Testis (tissue), 3 donors: ENCODE data around the gene PCDHB14. TPM values are rescaled to one million over a fixed set of nuclear protein-coding genes. Genes with fewer than 3 reads are reported as not detected.

ENCODE experiments used
- DNase-seq: peaks from one replicate; pipeline ENCODE4 v3.0.0-alpha.2; 2019
- H3K27ac ChIP-seq, 2 donors: fragments of 200-600 bp; sonication (generic); one replicate each; pipeline ENCODE4 v1.5.1; 2019
- H3K27me3 ChIP-seq: fragments of 200-600 bp; sonication (generic); one replicate; pipeline ENCODE4 v1.5.1; 2019
- H3K36me3 ChIP-seq: fragments of 200-600 bp; sonication (generic); one replicate; pipeline ENCODE4 v1.5.1; 2017; ENCODE audit warnings: low read depth; ENCODE audit errors: missing control alignments
- H3K4me1 ChIP-seq: fragments of 200-600 bp; sonication (generic); one replicate; pipeline ENCODE4 v1.5.1; 2019
- H3K4me3 ChIP-seq, 2 donors: fragments of 200-600 bp; sonication (generic); one replicate each; pipeline ENCODE4 v1.5.1; 2017 to 2019
- H3K9me3 ChIP-seq: fragments of 200-600 bp; sonication (generic); one replicate; pipeline ENCODE4 v1.5.1; 2017
- CTCF ChIP-seq, 3 experiments: fragments of 450-650 bp in 2 of 3; fragments of 200-600 bp in 1 of 3; sonication (generic) in 1 of 3; IDR thresholded peaks; one replicate each; pipeline ENCODE4 v1.5.1; 2016 to 2019; ENCODE audit warnings: antibody characterized with exemption in 3 of 3, mild to moderate bottlenecking in 2 of 3, moderate library complexity in 1 of 3
- POLR2A ChIP-seq: fragments of 450-650 bp; IDR thresholded peaks from one replicate; pipeline ENCODE4 v1.6.1; 2017; ENCODE audit warnings: antibody characterized with exemption, mild to moderate bottlenecking, moderate library complexity
- WGBS, 2 donors: methylation state at CpG; one replicate each; pipeline ENCODE4 v1.1.5; 2018; 5-methylcytosine and 5-hydroxymethylcytosine counted together
- intact Hi-C: fragments of 100-400 bp; cut with DNase I; formaldehyde crosslinking; loops from one replicate; pipeline ENCODE4 v1.15.1; 2023; ENCODE audit warnings: low total_unique reads
- polyA plus RNA-seq: library from polyadenylated mRNA; stranded (reverse); fragments of 350-450 nt; fragmentation: Illumina TruSeq; extraction: RNeasy Lipid Tissue Mini Kit (QIAGEN cat#74804); gene quantifications from one replicate; pipeline ENCODE4 v1.2.3, GENCODE V29; 2014; ENCODE audit warnings: low read depth, low replicate concordance; ENCODE audit not compliant: insufficient read depth
- total RNA-seq, 2 donors: library from RNA; depleted of rRNA; stranded (reverse); fragments of >200 nt; gene quantifications; one replicate each; pipeline ENCODE4 v1.2.3, GENCODE V29; 2016

PCDHB14 gene
- total and polyA plus RNA-seq, 3 donors from 2014 or later: 2.7 to 8.0 (median 7.9) TPM

GRCh38 chr5:141250576-141250975, 27.4 kb downstream of the PCDHB14 start:
- Histone ChIP-seq H3K9me3 (no peaks in the 10 kb centered on the region), H3K4me3 (no peak overlapping the region), H3K27ac (no peak overlapping the region), H3K27me3 (no peaks in the 10 kb centered on the region), H3K36me3 (no peaks in the 10 kb centered on the region), H3K4me1 (no peaks in the 10 kb centered on the region)
- TF ChIP-seq POLR2A (no peak), CTCF (IDR thresholded peaks at IDR 0.05) (no peak)
- DNase-seq: no peak
- intact Hi-C loops: no loop called here

GRCh38 chr5:141258464-141258863, 35.3 kb downstream of the PCDHB14 start:
- no peaks in the 10 kb centered on the region for H3K36me3 ChIP-seq
- H3K9me3 ChIP-seq: peaks cover 3% of the 10 kb centered on the region
- no peaks in the 10 kb centered on the region for H3K27me3 ChIP-seq
- intact Hi-C loops: no loop called here
- no peak for DNase-seq
- no peak overlapping the region for H3K27ac ChIP-seq
- TF ChIP-seq CTCF (IDR thresholded peaks at IDR 0.05): no peak
- TF ChIP-seq POLR2A: no peak
- H3K4me3 ChIP-seq: no peak overlapping the region
- H3K4me1 ChIP-seq: no peaks in the 10 kb centered on the region

- H3K36me3 ChIP-seq: no peaks in the 10 kb centered on the region
These were observed 35.8 kb downstream of the PCDHB14 start for GRCh38 chr5:141258948-141259347.

GRCh38 chr5:141260458-141261237, 37.5 kb downstream of the PCDHB14 start:
- intact Hi-C loops: no loop called here
- Histone ChIP-seq H3K36me3 (no peaks in the 10 kb centered on the region), H3K4me3 (no peak overlapping the region), H3K27me3 (no peaks in the 10 kb centered on the region), H3K9me3 (peaks cover 3% of the 10 kb centered on the region), H3K27ac (no peak overlapping the region), H3K4me1 (no peaks in the 10 kb centered on the region)
- TF ChIP-seq POLR2A: no peak
- TF ChIP-seq CTCF (IDR thresholded peaks at IDR 0.05): no peak
- 75 to 83% methylated on average over 5 of the region's 5 CpGs for WGBS, 2 donors
- DNase-seq: no peak

More at GRCh38 chr5:141258948-141259347, 35.8 kb downstream of the PCDHB14 start:
- Histone ChIP-seq H3K27ac (no peak overlapping the region), H3K4me1 (no peaks in the 10 kb centered on the region), H3K27me3 (no peaks in the 10 kb centered on the region), H3K9me3 (peaks cover 3% of the 10 kb centered on the region), H3K4me3 (no peak overlapping the region)
- intact Hi-C loops: no loop called here
- no peak for TF ChIP-seq POLR2A
- no peak for TF ChIP-seq CTCF (IDR thresholded peaks at IDR 0.05)
- DNase-seq: no peak

- H3K4me3 ChIP-seq: no peak overlapping the region
- no peaks in the 10 kb centered on the region for H3K27me3 ChIP-seq
- intact Hi-C loops: no loop called here
- TF ChIP-seq POLR2A: no peak
- no peak for TF ChIP-seq CTCF (IDR thresholded peaks at IDR 0.05)
- H3K27ac ChIP-seq: no peak overlapping the region
- H3K9me3 ChIP-seq: peaks cover 3% of the 10 kb centered on the region
- DNase-seq: no peak
- H3K36me3 ChIP-seq: no peaks in the 10 kb centered on the region
- no peaks in the 10 kb centered on the region for H3K4me1 ChIP-seq
- 69 to 83% methylated on average over 1 of the region's 1 CpG for WGBS, 2 donors
These were observed 38.0 kb downstream of the PCDHB14 start for GRCh38 chr5:141261238-141261546.
